Memory B cell (primary cell): ENCODE data around the gene ZNF644.

Source experiments
- ATAC-seq: fragments of 150-1000 bp; cut with Tn5 transposase; 2 replicates; pipeline ENCODE4 v1.10.0; 2021; ENCODE audit warnings: low read depth, mild to moderate bottlenecking, moderate library complexity
- DNase-seq, 2 donors: peaks; one replicate each; pipeline ENCODE4 v3.0.0; 2022; ENCODE audit warnings: low spot score in 2 of 2
- H3K27ac Mint-ChIP-seq: one replicate; pipeline ENCODE4 v1.8.0; 2022; ENCODE audit warnings: mild to moderate bottlenecking, moderate library complexity, mixed read lengths
- H3K27me3 Mint-ChIP-seq: one replicate; pipeline ENCODE4 v1.8.0; 2022; ENCODE audit warnings: mixed read lengths
- H3K36me3 Mint-ChIP-seq: one replicate; pipeline ENCODE4 v1.8.0; 2022; ENCODE audit warnings: mild to moderate bottlenecking, mixed read lengths
- H3K4me1 Mint-ChIP-seq: one replicate; pipeline ENCODE4 v1.8.0; 2022; ENCODE audit warnings: mixed read lengths
- H3K4me3 Mint-ChIP-seq: one replicate; pipeline ENCODE4 v1.8.0; 2022; ENCODE audit warnings: mild to moderate bottlenecking, moderate library complexity, mixed read lengths
- H3K9me3 Mint-ChIP-seq: one replicate; pipeline ENCODE4 v1.8.0; 2022; ENCODE audit warnings: mixed read lengths

The ZNF644 gene

GRCh38 chr1:90989990-90990389 lies 31.8 kb downstream of the ZNF644 start:
- ATAC-seq (peak; percentile 56), DNase-seq (no peak)
- peaks cover 59% of the 10 kb centered on the region for H3K4me1 Mint-ChIP-seq
- H3K9me3 Mint-ChIP-seq: peaks cover 6% of the 10 kb centered on the region
- H3K27me3 Mint-ChIP-seq: no peaks in the 10 kb centered on the region
- H3K36me3 Mint-ChIP-seq: peaks cover 38% of the 10 kb centered on the region
- no peak overlapping the region for H3K4me3 Mint-ChIP-seq
- peak overlapping the region; percentile 92 for H3K27ac Mint-ChIP-seq

GRCh38 chr1:90989302-90989701 lies 32.5 kb downstream of the ZNF644 start:
- peaks cover 34% of the 10 kb centered on the region for H3K36me3 Mint-ChIP-seq
- ATAC-seq: no peak
- H3K27me3 Mint-ChIP-seq: no peaks in the 10 kb centered on the region
- DNase-seq: no peak
- peaks cover 52% of the 10 kb centered on the region for H3K4me1 Mint-ChIP-seq
- H3K9me3 Mint-ChIP-seq: peaks cover 6% of the 10 kb centered on the region
- peak overlapping the region; percentile 92 for H3K27ac Mint-ChIP-seq
- H3K4me3 Mint-ChIP-seq: no peak overlapping the region

GRCh38 chr1:90987841-90988240 lies 34.0 kb downstream of the ZNF644 start:
- no peak for DNase-seq
- H3K36me3 Mint-ChIP-seq: peaks cover 34% of the 10 kb centered on the region

GRCh38 chr1:90986953-90987352 lies 34.9 kb downstream of the ZNF644 start:
- H3K4me1 Mint-ChIP-seq: peaks cover 52% of the 10 kb centered on the region
- peaks cover 34% of the 10 kb centered on the region for H3K36me3 Mint-ChIP-seq
- no peak overlapping the region for H3K27ac Mint-ChIP-seq
- H3K4me3 Mint-ChIP-seq: peak overlapping the region; percentile 1
- ATAC-seq (peak; percentile 51), DNase-seq (no peak)
- H3K27me3 Mint-ChIP-seq: no peaks in the 10 kb centered on the region
- H3K9me3 Mint-ChIP-seq: peaks cover 6% of the 10 kb centered on the region

More at GRCh38 chr1:90987841-90988240, 34.0 kb downstream of the ZNF644 start:
- no peak overlapping the region for H3K27ac Mint-ChIP-seq
- peaks cover 50% of the 10 kb centered on the region for H3K4me1 Mint-ChIP-seq
- no peak for ATAC-seq
- peak overlapping the region; percentile 12 for H3K4me3 Mint-ChIP-seq
- no peaks in the 10 kb centered on the region for H3K27me3 Mint-ChIP-seq
- peaks cover 6% of the 10 kb centered on the region for H3K9me3 Mint-ChIP-seq

- Mint-ChIP-seq H3K27ac (no peak overlapping the region), H3K9me3 (no peaks in the 10 kb centered on the region), H3K27me3 (no peaks in the 10 kb centered on the region), H3K4me3 (no peak overlapping the region), H3K36me3 (peaks cover 38% of the 10 kb centered on the region), H3K4me1 (peaks cover 20% of the 10 kb centered on the region)
- DNase-seq: no peak
- ATAC-seq: no peak
Measured at GRCh38 chr1:90977522-90977921, 44.3 kb downstream of the ZNF644 start.

- Mint-ChIP-seq H3K4me1 (peaks cover 24% of the 10 kb centered on the region), H3K27ac (peak overlapping the region; percentile 22), H3K9me3 (no peaks in the 10 kb centered on the region), H3K4me3 (no peak overlapping the region), H3K36me3 (peaks cover 37% of the 10 kb centered on the region), H3K27me3 (no peaks in the 10 kb centered on the region)
- DNase-seq: no peak
- ATAC-seq: no peak
Measured at GRCh38 chr1:90973897-90974798, 47.7 kb downstream of the ZNF644 start.

- Mint-ChIP-seq H3K9me3 (no peaks in the 10 kb centered on the region), H3K27me3 (no peaks in the 10 kb centered on the region), H3K4me3 (no peak overlapping the region), H3K4me1 (peaks cover 35% of the 10 kb centered on the region), H3K36me3 (peaks cover 31% of the 10 kb centered on the region), H3K27ac (no peak overlapping the region)
- DNase-seq (no peak), ATAC-seq (no peak)
Measured at GRCh38 chr1:90970208-90970607, 51.6 kb downstream of the ZNF644 start.

GRCh38 chr1:90969241-90969640 lies 52.6 kb downstream of the ZNF644 start:
- H3K27ac Mint-ChIP-seq: no peak overlapping the region
- ATAC-seq (no peak), DNase-seq (no peak)
- H3K4me1 Mint-ChIP-seq: peaks cover 32% of the 10 kb centered on the region
- peaks cover 25% of the 10 kb centered on the region for H3K36me3 Mint-ChIP-seq
- no peak overlapping the region for H3K4me3 Mint-ChIP-seq
- no peaks in the 10 kb centered on the region for H3K9me3 Mint-ChIP-seq
- no peaks in the 10 kb centered on the region for H3K27me3 Mint-ChIP-seq

GRCh38 chr1:90964444-90965035 lies 57.3 kb downstream of the ZNF644 start:
- Mint-ChIP-seq H3K9me3 (no peaks in the 10 kb centered on the region), H3K4me1 (peaks cover 36% of the 10 kb centered on the region), H3K4me3 (no peak overlapping the region), H3K27ac (peak overlapping the region; percentile 76), H3K36me3 (peaks cover 19% of the 10 kb centered on the region), H3K27me3 (no peaks in the 10 kb centered on the region)
- peak; percentile 24 for ATAC-seq
- DNase-seq: no peak

- Mint-ChIP-seq H3K9me3 (peaks cover 1% of the 10 kb centered on the region), H3K27ac (no peak overlapping the region), H3K4me3 (no peak overlapping the region), H3K4me1 (peaks cover 30% of the 10 kb centered on the region), H3K27me3 (no peaks in the 10 kb centered on the region), H3K36me3 (peaks cover 21% of the 10 kb centered on the region)
- ATAC-seq (no peak), DNase-seq (no peak)
Measured at GRCh38 chr1:90963651-90964050, 58.2 kb downstream of the ZNF644 start.

- H3K27me3 Mint-ChIP-seq: no peaks in the 10 kb centered on the region
- H3K36me3 Mint-ChIP-seq: peaks cover 23% of the 10 kb centered on the region
- no peak for DNase-seq
- peaks cover 1% of the 10 kb centered on the region for H3K9me3 Mint-ChIP-seq
- ATAC-seq: no peak
- H3K27ac Mint-ChIP-seq: peak overlapping the region; percentile 68
- H3K4me1 Mint-ChIP-seq: peaks cover 32% of the 10 kb centered on the region
- H3K4me3 Mint-ChIP-seq: no peak overlapping the region
Measured at GRCh38 chr1:90963236-90963635, 58.6 kb downstream of the ZNF644 start.

- no peak for DNase-seq
- Mint-ChIP-seq H3K4me1 (peaks cover 33% of the 10 kb centered on the region), H3K4me3 (no peak overlapping the region), H3K27ac (peak overlapping the region; percentile 2), H3K9me3 (peaks cover 3% of the 10 kb centered on the region), H3K36me3 (peaks cover 45% of the 10 kb centered on the region), H3K27me3 (no peaks in the 10 kb centered on the region)
- ATAC-seq: no peak
Measured at GRCh38 chr1:90959352-90960206, 62.3 kb downstream of the ZNF644 start.

- Mint-ChIP-seq H3K4me3 (no peak overlapping the region), H3K27me3 (no peaks in the 10 kb centered on the region), H3K27ac (no peak overlapping the region), H3K9me3 (peaks cover 4% of the 10 kb centered on the region), H3K4me1 (peaks cover 34% of the 10 kb centered on the region), H3K36me3 (peaks cover 45% of the 10 kb centered on the region)
- DNase-seq (no peak), ATAC-seq (no peak)
Measured at GRCh38 chr1:90957497-90957896, 64.3 kb downstream of the ZNF644 start.

GRCh38 chr1:90955769-90956168 lies 66.1 kb downstream of the ZNF644 start:
- Mint-ChIP-seq H3K4me3 (no peak overlapping the region), H3K4me1 (peaks cover 43% of the 10 kb centered on the region), H3K36me3 (peaks cover 48% of the 10 kb centered on the region), H3K27me3 (no peaks in the 10 kb centered on the region), H3K27ac (no peak overlapping the region), H3K9me3 (peaks cover 4% of the 10 kb centered on the region)
- ATAC-seq (no peak), DNase-seq (no peak)
